ENCODE results near the gene CDH13. TPM values are rescaled to one million over a fixed set of nuclear protein-coding genes. Genes with fewer than 3 reads are reported as not detected.

CDH13 gene
- total and polyA plus RNA-seq, 2 donors (not counting 3 experiments of a cell fraction or from before 2014, with no cell fraction given) = 96.6 to 124 TPM

DNA sequence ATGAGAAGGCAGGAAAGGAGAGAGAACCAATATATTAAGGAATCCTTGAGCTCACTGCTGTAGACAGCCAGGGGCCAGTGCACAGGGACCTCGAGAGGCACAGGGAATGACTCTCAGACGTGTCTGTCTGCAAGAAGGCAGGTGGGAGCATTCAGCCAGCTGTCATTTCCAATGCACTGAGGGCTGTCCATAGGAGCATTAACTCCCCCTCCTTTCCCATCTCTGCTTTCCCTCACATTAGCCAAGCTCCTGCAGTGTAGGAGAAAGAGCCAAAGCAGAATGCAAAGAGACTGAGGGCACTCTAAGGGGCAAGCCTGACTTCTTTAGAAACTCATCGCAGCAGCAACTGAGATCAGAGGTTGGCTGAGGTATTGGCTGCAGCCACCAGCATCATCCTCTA is 218.3 kb downstream of the CDH13 start:
- H3K9me3 ChIP-seq (replicated peaks; ENCODE audit: control insufficient read depth, insufficient read depth, low read length) = no peaks in the 10 kb centered on the region
- no peaks in the 10 kb centered on the region for H4K20me1 ChIP-seq (replicated peaks; ENCODE audit: control insufficient read depth, extremely low read depth, insufficient read depth, low read length)
- H2AFZ ChIP-seq (ENCODE audit: low read depth, low read length) = no peak overlapping the region
- no TSS peak for BruUV-seq (replicated peaks)
- no peak overlapping the region for H3K9ac ChIP-seq (replicated peaks; ENCODE audit: extremely low read depth, insufficient read depth, low read length)
- ChIA-PET CTCF (no interaction called here), POLR2A (no interaction called here)
- no peak for DNase-seq (ENCODE audit: low read depth, low spot score)
- TF ChIP-seq FOS (IDR thresholded peaks at IDR 0.05; ENCODE audit: borderline replicate concordance, insufficient read depth, low read length) (no peak), GATA2 (IDR thresholded peaks at IDR 0.05; ENCODE audit: insufficient read depth, insufficient read length, low read depth, low read length) (no peak), EZH2 (IDR thresholded peaks at IDR 0.05; ENCODE audit: borderline replicate concordance, low read depth, low read length, severe bottlenecking) (no peak)
- no peaks in the 10 kb centered on the region for H3K9me1 ChIP-seq (replicated peaks; ENCODE audit: control insufficient read depth, extremely low read depth, insufficient read depth, low read length)
- H3K27me3 ChIP-seq (ENCODE audit: control insufficient read depth in 2 of 2, insufficient read depth in 2 of 2, low read length in 2 of 2) = no peaks in the 10 kb centered on the region
- dilution Hi-C loops (cut with MboI; ENCODE audit: extremely low pct_ligation_motif_present, low sequenced_read_pairs) = no loop called here
- no peaks in the 10 kb centered on the region for H3K4me1 ChIP-seq (ENCODE audit: control insufficient read depth, extremely low read depth, insufficient read depth, low read length)
- H3K4me3 ChIP-seq (replicated peaks in 1 of 3; ENCODE audit: insufficient read depth in 1 of 3, low read depth in 1 of 3, low read length in 3 of 3) = no peak overlapping the region
- no peaks in the 10 kb centered on the region for H3K36me3 ChIP-seq (ENCODE audit: control insufficient read depth in 2 of 2, extremely low read depth in 1 of 2, insufficient read depth in 2 of 2, low read length in 2 of 2)
- intact Hi-C loops (cut with micrococcal nuclease) = no loop called here
- no peaks in the 10 kb centered on the region for H3K79me2 ChIP-seq (ENCODE audit: control insufficient read depth, insufficient read depth, low read length)
- H3K4me2 ChIP-seq (ENCODE audit: insufficient read depth, low read length) = no peak overlapping the region
- FAIRE-seq = no peak
- no peak overlapping the region for H3K27ac ChIP-seq (ENCODE audit: insufficient read depth, low read depth, low read length)

DNA sequence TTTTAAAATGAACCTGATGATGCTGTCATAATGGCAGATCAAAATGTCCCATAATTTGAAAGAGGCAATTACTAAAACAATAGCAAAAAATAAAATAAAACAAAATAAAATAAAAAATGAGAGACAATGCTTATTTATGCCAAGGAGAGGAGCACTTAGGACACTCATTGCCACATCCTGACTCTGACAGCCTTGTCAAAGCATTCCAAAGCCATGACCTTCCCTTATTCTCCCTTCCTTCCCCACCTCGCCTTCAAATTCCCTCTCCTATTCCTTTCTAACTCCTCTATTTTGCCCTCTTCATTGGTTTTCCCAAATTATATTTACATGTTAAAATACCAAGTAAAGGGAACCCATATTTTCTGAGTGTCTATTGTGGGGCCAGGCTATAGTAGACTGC is 220.0 kb downstream of the CDH13 start:
- Histone ChIP-seq H3K4me3 (replicated peaks in 1 of 3; ENCODE audit: insufficient read depth in 1 of 3, low read depth in 1 of 3, low read length in 3 of 3) (no peak overlapping the region), H3K27me3 (ENCODE audit: control insufficient read depth in 2 of 2, insufficient read depth in 2 of 2, low read length in 2 of 2) (no peaks in the 10 kb centered on the region), H4K20me1 (replicated peaks; ENCODE audit: control insufficient read depth, extremely low read depth, insufficient read depth, low read length) (no peaks in the 10 kb centered on the region), H3K9me1 (replicated peaks; ENCODE audit: control insufficient read depth, extremely low read depth, insufficient read depth, low read length) (no peaks in the 10 kb centered on the region), H3K4me1 (ENCODE audit: control insufficient read depth, extremely low read depth, insufficient read depth, low read length) (no peaks in the 10 kb centered on the region), H3K79me2 (ENCODE audit: control insufficient read depth, insufficient read depth, low read length) (no peaks in the 10 kb centered on the region), H2AFZ (ENCODE audit: low read depth, low read length) (no peak overlapping the region), H3K36me3 (ENCODE audit: control insufficient read depth in 2 of 2, extremely low read depth in 1 of 2, insufficient read depth in 2 of 2, low read length in 2 of 2) (no peaks in the 10 kb centered on the region), H3K4me2 (ENCODE audit: insufficient read depth, low read length) (no peak overlapping the region), H3K9me3 (replicated peaks; ENCODE audit: control insufficient read depth, insufficient read depth, low read length) (no peaks in the 10 kb centered on the region), H3K9ac (replicated peaks; ENCODE audit: extremely low read depth, insufficient read depth, low read length) (no peak overlapping the region), H3K27ac (ENCODE audit: insufficient read depth, low read depth, low read length) (no peak overlapping the region)
- FAIRE-seq (no peak), DNase-seq (ENCODE audit: low read depth, low spot score) (no peak)
- intact Hi-C loops (cut with micrococcal nuclease) = no loop called here
- BruUV-seq (replicated peaks) = no TSS peak
- ChIA-PET POLR2A (no interaction called here), CTCF (no interaction called here)
- TF ChIP-seq FOS (IDR thresholded peaks at IDR 0.05; ENCODE audit: borderline replicate concordance, insufficient read depth, low read length) (no peak), POLR2A (IDR thresholded peaks at IDR 0.05; ENCODE audit: low read depth, low read length) (no peak), MYC (IDR thresholded peaks at IDR 0.05; ENCODE audit: low read depth, low read length) (no peak), POLR2AphosphoS5 (IDR thresholded peaks at IDR 0.05; ENCODE audit: insufficient read depth, low read depth, low read length) (no peak), EZH2 (IDR thresholded peaks at IDR 0.05; ENCODE audit: borderline replicate concordance, low read depth, low read length, severe bottlenecking) (no peak), JUN (IDR thresholded peaks at IDR 0.05; ENCODE audit: borderline replicate concordance, insufficient read depth, insufficient read length, low read depth) (no peak), GATA2 (IDR thresholded peaks at IDR 0.05; ENCODE audit: insufficient read depth, insufficient read length, low read depth, low read length) (no peak)
- TF ChIP-seq, protein P1, sequence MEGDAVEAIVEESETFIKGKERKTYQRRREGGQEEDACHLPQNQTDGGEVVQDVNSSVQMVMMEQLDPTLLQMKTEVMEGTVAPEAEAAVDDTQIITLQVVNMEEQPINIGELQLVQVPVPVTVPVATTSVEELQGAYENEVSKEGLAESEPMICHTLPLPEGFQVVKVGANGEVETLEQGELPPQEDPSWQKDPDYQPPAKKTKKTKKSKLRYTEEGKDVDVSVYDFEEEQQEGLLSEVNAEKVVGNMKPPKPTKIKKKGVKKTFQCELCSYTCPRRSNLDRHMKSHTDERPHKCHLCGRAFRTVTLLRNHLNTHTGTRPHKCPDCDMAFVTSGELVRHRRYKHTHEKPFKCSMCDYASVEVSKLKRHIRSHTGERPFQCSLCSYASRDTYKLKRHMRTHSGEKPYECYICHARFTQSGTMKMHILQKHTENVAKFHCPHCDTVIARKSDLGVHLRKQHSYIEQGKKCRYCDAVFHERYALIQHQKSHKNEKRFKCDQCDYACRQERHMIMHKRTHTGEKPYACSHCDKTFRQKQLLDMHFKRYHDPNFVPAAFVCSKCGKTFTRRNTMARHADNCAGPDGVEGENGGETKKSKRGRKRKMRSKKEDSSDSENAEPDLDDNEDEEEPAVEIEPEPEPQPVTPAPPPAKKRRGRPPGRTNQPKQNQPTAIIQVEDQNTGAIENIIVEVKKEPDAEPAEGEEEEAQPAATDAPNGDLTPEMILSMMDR (IDR thresholded peaks at IDR 0.05; ENCODE audit: extremely low read depth in 1 of 2, insufficient read depth in 1 of 2, low read depth in 1 of 2, low read length in 2 of 2) = no peak
- TF ChIP-seq, protein P2, sequence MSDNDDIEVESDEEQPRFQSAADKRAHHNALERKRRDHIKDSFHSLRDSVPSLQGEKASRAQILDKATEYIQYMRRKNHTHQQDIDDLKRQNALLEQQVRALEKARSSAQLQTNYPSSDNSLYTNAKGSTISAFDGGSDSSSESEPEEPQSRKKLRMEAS (IDR thresholded peaks at IDR 0.05; ENCODE audit: insufficient read depth, insufficient read length) = no peak
- dilution Hi-C loops (cut with MboI; ENCODE audit: extremely low pct_ligation_motif_present, low sequenced_read_pairs) = no loop called here

All from endothelial cell of umbilical vein (primary cell).